Measurements from ENCODE around the gene MAPKAPK5. TPM values are rescaled to one million over a fixed set of nuclear protein-coding genes. Genes with fewer than 3 reads are reported as not detected.

The MAPKAPK5 gene
- total and polyA plus RNA-seq, 9 of the 15 experiments (the other 6 are each of a cell fraction or from before 2014, with no cell fraction given), result 11.6 to 72.1 (median 60.4) TPM

- TF ChIP-seq, protein P1, sequence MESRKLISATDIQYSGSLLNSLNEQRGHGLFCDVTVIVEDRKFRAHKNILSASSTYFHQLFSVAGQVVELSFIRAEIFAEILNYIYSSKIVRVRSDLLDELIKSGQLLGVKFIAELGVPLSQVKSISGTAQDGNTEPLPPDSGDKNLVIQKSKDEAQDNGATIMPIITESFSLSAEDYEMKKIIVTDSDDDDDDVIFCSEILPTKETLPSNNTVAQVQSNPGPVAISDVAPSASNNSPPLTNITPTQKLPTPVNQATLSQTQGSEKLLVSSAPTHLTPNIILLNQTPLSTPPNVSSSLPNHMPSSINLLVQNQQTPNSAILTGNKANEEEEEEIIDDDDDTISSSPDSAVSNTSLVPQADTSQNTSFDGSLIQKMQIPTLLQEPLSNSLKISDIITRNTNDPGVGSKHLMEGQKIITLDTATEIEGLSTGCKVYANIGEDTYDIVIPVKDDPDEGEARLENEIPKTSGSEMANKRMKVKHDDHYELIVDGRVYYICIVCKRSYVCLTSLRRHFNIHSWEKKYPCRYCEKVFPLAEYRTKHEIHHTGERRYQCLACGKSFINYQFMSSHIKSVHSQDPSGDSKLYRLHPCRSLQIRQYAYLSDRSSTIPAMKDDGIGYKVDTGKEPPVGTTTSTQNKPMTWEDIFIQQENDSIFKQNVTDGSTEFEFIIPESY (CRISPR knock-in tag; IDR thresholded peaks at IDR 0.05), result no peak
- TF ChIP-seq ATF3 (IDR thresholded peaks at IDR 0.05) (no peak), ATF3 (CRISPR knock-in tag; conservative IDR thresholded peaks at IDR 0.05) (no peak), RHOXF2B (CRISPR knock-in tag; conservative IDR thresholded peaks at IDR 0.05) (no peak), ZNF239 (CRISPR knock-in tag; IDR thresholded peaks at IDR 0.05) (no peak), MIER1 (IDR thresholded peaks at IDR 0.05; ENCODE audit: low read depth) (no peak), SMAD1 (IDR thresholded peaks at IDR 0.05; ENCODE audit: low read depth, low read length, partially characterized antibody) (no peak), SIN3B (IDR thresholded peaks at IDR 0.05; ENCODE audit: low read depth) (no peak), RAD51 (IDR thresholded peaks at IDR 0.05; ENCODE audit: borderline replicate concordance, low read depth) (no peak)
- TF ChIP-seq, protein P2, sequence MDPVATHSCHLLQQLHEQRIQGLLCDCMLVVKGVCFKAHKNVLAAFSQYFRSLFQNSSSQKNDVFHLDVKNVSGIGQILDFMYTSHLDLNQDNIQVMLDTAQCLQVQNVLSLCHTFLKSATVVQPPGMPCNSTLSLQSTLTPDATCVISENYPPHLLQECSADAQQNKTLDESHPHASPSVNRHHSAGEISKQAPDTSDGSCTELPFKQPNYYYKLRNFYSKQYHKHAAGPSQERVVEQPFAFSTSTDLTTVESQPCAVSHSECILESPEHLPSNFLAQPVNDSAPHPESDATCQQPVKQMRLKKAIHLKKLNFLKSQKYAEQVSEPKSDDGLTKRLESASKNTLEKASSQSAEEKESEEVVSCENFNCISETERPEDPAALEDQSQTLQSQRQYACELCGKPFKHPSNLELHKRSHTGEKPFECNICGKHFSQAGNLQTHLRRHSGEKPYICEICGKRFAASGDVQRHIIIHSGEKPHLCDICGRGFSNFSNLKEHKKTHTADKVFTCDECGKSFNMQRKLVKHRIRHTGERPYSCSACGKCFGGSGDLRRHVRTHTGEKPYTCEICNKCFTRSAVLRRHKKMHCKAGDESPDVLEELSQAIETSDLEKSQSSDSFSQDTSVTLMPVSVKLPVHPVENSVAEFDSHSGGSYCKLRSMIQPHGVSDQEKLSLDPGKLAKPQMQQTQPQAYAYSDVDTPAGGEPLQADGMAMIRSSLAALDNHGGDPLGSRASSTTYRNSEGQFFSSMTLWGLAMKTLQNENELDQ (CRISPR knock-in tag; IDR thresholded peaks at IDR 0.05; ENCODE audit: borderline replicate concordance), result no peak
These were observed 84.6 kb downstream of the MAPKAPK5 start (continued) for GRCh38 chr12:111926631-111927030.
